H54 (cell line): Measurements from ENCODE around the gene PPDPF.

ENCODE experiments used
- DNase-seq: peaks from one replicate; pipeline ENCODE4 v3.0.0; 2011; ENCODE audit warnings: low spot score, mixed read lengths; ENCODE audit not compliant: insufficient read length
- FAIRE-seq: peaks from 3 replicates; lab custom pipeline; 2011; peaks lifted over from hg19 to GRCh38; lab: Jason Lieb, UNC
- POLR2A ChIP-seq: IDR thresholded peaks from 2 replicates; pipeline ENCODE4 v1.6.1; 2011; ENCODE audit warnings: low read depth, mild to moderate bottlenecking, low read length

The PPDPF gene

GRCh38 chr20:63517376-63518309, 2.9 kb upstream of the PPDPF start:
- no peak for TF ChIP-seq POLR2A
- DNase-seq (no peak), FAIRE-seq (no peak)

- FAIRE-seq (no peak), DNase-seq (no peak)
- TF ChIP-seq POLR2A = no peak
Observed at GRCh38 chr20:63518351-63518861, 2.2 kb upstream of the PPDPF start.

GRCh38 chr20:63518946-63519667, 1.5 kb upstream of the PPDPF start:
- TF ChIP-seq POLR2A = no peak
- FAIRE-seq (no peak), DNase-seq (no peak)

- TF ChIP-seq POLR2A = peak; percentile 59
- DNase-seq = peak; percentile 75
- no peak for FAIRE-seq
Observed at GRCh38 chr20:63519668-63520503, 679 bp upstream of the PPDPF start.

GRCh38 chr20:63520934-63521601, 503 bp downstream of the PPDPF start:
- no peak for TF ChIP-seq POLR2A
- DNase-seq (peak; percentile 75), FAIRE-seq (no peak)

GRCh38 chr20:63521602-63522001, 1.0 kb downstream of the PPDPF start:
- TF ChIP-seq POLR2A = no peak
- DNase-seq (no peak), FAIRE-seq (no peak)

GRCh38 chr20:63522091-63522868, 1.7 kb downstream of the PPDPF start:
- TF ChIP-seq POLR2A = no peak
- no peak for DNase-seq
- no peak for FAIRE-seq

GRCh38 chr20:63522981-63523611, 2.5 kb downstream of the PPDPF start:
- DNase-seq (no peak), FAIRE-seq (no peak)
- TF ChIP-seq POLR2A = no peak

GRCh38 chr20:63525185-63525584, 4.6 kb downstream of the PPDPF start:
- DNase-seq = no peak

GRCh38 chr20:63525971-63526370, 5.4 kb downstream of the PPDPF start:
- TF ChIP-seq POLR2A = no peak
- DNase-seq (no peak), FAIRE-seq (no peak)

More at GRCh38 chr20:63525185-63525584, 4.6 kb downstream of the PPDPF start:
- FAIRE-seq = no peak
- no peak for TF ChIP-seq POLR2A

- no peak for DNase-seq
- no peak for FAIRE-seq
- no peak for TF ChIP-seq POLR2A
Observed at GRCh38 chr20:63527184-63527583, 6.6 kb downstream of the PPDPF start.
